CD14-positive monocyte (primary cell): ENCODE measurements around the gene ZFHX3. TPM values are rescaled to one million over a fixed set of nuclear protein-coding genes. Genes with fewer than 3 reads are reported as not detected.

Source experiments
- DNase-seq, 3 donors: peaks; one replicate each; pipeline ENCODE4 v3.0.0-alpha.2; 2011 to 2022
- H2AFZ ChIP-seq: 2 replicates; pipeline ENCODE4 v1.6.0; 2012; ENCODE audit warnings: mild to moderate bottlenecking, low read depth, low read length, inconsistent platforms; ENCODE audit not compliant: insufficient read depth, poor library complexity, severe bottlenecking
- H3K27ac ChIP-seq, 2 donors: 1 replicate in 1 of 2; 2 replicates in 1 of 2; pipeline ENCODE4 v1.5.1; 2012 to 2013; ENCODE audit warnings: low read length in 2 of 2, control low read depth in 1 of 2, inconsistent platforms in 1 of 2, low read depth in 1 of 2, mild to moderate bottlenecking in 1 of 2
- H3K27me3 ChIP-seq, 2 donors: one replicate each; pipeline versions ENCODE4 v1.6.0 to v1.6.1; 2011 to 2013; ENCODE audit warnings: low read length in 2 of 2; ENCODE audit not compliant: control insufficient read depth in 2 of 2, insufficient read depth in 2 of 2
- H3K36me3 ChIP-seq, 2 donors: replicated peaks in 1 of 2; 1 replicate in 1 of 2; 2 replicates in 1 of 2; pipeline versions ENCODE4 v1.5.1 to v1.6.1; 2012 to 2013; ENCODE audit warnings: low read length in 2 of 2, control low read depth in 1 of 2, inconsistent platforms in 1 of 2, mild to moderate bottlenecking in 1 of 2; ENCODE audit not compliant: insufficient read depth in 2 of 2, control insufficient read depth in 1 of 2
- H3K4me1 ChIP-seq, 2 donors: 1 replicate in 1 of 2; 2 replicates in 1 of 2; pipeline versions ENCODE4 v1.5.1 to v1.6.1; 2012 to 2013; ENCODE audit warnings: low read length in 2 of 2, control low read depth in 1 of 2, inconsistent platforms in 1 of 2, mild to moderate bottlenecking in 1 of 2, moderate library complexity in 1 of 2; ENCODE audit not compliant: insufficient read depth in 2 of 2, control insufficient read depth in 1 of 2
- H3K4me2 ChIP-seq: replicated peaks from 2 replicates; pipeline ENCODE3; 2012; ENCODE audit warnings: low read length, moderate library complexity, mild to moderate bottlenecking; ENCODE audit not compliant: poor library complexity, severe bottlenecking; ENCODE audit errors: extremely low read depth
- H3K4me3 ChIP-seq, 3 experiments: fragments of 200-600 bp in 1 of 3; sonication (generic) in 1 of 3; replicated peaks in 1 of 3; 1 replicate in 2 of 3; 2 replicates in 1 of 3; pipeline ENCODE4 v1.5.1; 2011 to 2013; ENCODE audit warnings: low read length in 3 of 3, mild to moderate bottlenecking in 3 of 3, control low read depth in 2 of 3, low read depth in 2 of 3, inconsistent platforms in 1 of 3, moderate library complexity in 1 of 3
- H3K79me2 ChIP-seq: 2 replicates; pipeline ENCODE4 v1.6.0; 2012; ENCODE audit warnings: mild to moderate bottlenecking, control low read depth, inconsistent platforms, low read length, moderate library complexity; ENCODE audit not compliant: insufficient read depth
- H3K9ac ChIP-seq: 2 replicates; pipeline ENCODE4 v1.6.0; 2017; ENCODE audit warnings: low read length, mild to moderate bottlenecking; ENCODE audit not compliant: insufficient read depth, poor library complexity, severe bottlenecking
- H3K9me3 ChIP-seq, 2 donors: replicated peaks in 1 of 2; 1 replicate in 1 of 2; 2 replicates in 1 of 2; pipeline versions ENCODE4 v1.5.1 to v1.6.1; 2012 to 2013; ENCODE audit warnings: low read length in 2 of 2, control low read depth in 1 of 2; ENCODE audit not compliant: control insufficient read depth in 1 of 2, insufficient read depth in 1 of 2
- H4K20me1 ChIP-seq: 2 replicates; pipeline ENCODE4 v1.6.0; 2012; ENCODE audit warnings: mild to moderate bottlenecking, low read length, control low read depth, moderate library complexity; ENCODE audit not compliant: insufficient read depth
- H3K27ac Mint-ChIP-seq, 7 donors: one replicate each; pipeline ENCODE4 v1.8.0; 2020; ENCODE audit warnings: mild to moderate bottlenecking in 7 of 7, mixed read lengths in 7 of 7, moderate library complexity in 6 of 7, inconsistent platforms in 2 of 7
- H3K27me3 Mint-ChIP-seq, 3 donors: one replicate each; pipeline ENCODE4 v1.8.0; 2021 to 2022; ENCODE audit warnings: low read depth in 3 of 3, mild to moderate bottlenecking in 3 of 3, mixed read lengths in 3 of 3, moderate library complexity in 3 of 3, inconsistent platforms in 1 of 3
- H3K36me3 Mint-ChIP-seq, 2 donors: one replicate each; pipeline ENCODE4 v1.8.0; 2020; ENCODE audit warnings: mixed read lengths in 2 of 2, inconsistent platforms in 1 of 2, mild to moderate bottlenecking in 1 of 2
- H3K4me1 Mint-ChIP-seq: one replicate; pipeline ENCODE4 v1.8.0; 2020; ENCODE audit warnings: mild to moderate bottlenecking, mixed read lengths
- H3K4me3 Mint-ChIP-seq, 2 donors: one replicate each; pipeline ENCODE4 v1.8.0; 2020; ENCODE audit warnings: mild to moderate bottlenecking in 2 of 2, mixed read lengths in 2 of 2, moderate library complexity in 1 of 2
- H3K9me3 Mint-ChIP-seq, 7 donors: one replicate each; pipeline ENCODE4 v1.8.0; 2020 to 2022; ENCODE audit warnings: mixed read lengths in 7 of 7, mild to moderate bottlenecking in 6 of 7, moderate library complexity in 6 of 7, inconsistent platforms in 2 of 7
- WGBS: methylation state at CpG from one replicate; pipeline ENCODE4 v1.1.5; 2013; ENCODE audit warnings: missing lambda C conversion rate; ENCODE audit not compliant: insufficient coverage; 5-methylcytosine and 5-hydroxymethylcytosine counted together
- intact Hi-C, 2 donors: fragments of 100-400 bp; cut with micrococcal nuclease; formaldehyde crosslinking; loops; one replicate each; pipeline versions ENCODE4 v1.15.0 to v1.15.1; 2023
- polyA plus RNA-seq, 3 donors: library from polyadenylated mRNA; depleted of rRNA in 1 of 3; unstranded in 2 of 3; stranded (reverse) in 1 of 3; fragments of 300-500 nt in 2 of 3; fragments of >200 nt in 1 of 3; fragmentation: Illumina TruSeq in 2 of 3; gene quantifications; 1 replicate in 2 of 3; 2 replicates in 1 of 3; pipeline ENCODE4 v1.2.3, GENCODE V29; 2012 to 2021
- TF ChIP-seq, protein P1 (sequence below): fragments of 200-600 bp; IDR thresholded peaks from one replicate; pipeline ENCODE4 v1.8.0; 2022; ENCODE audit warnings: antibody characterized with exemption, mild to moderate bottlenecking

ZFHX3 gene
- polyA plus RNA-seq, 3 donors = 0.42 to 4.2 (median 0.43) TPM

DNA sequence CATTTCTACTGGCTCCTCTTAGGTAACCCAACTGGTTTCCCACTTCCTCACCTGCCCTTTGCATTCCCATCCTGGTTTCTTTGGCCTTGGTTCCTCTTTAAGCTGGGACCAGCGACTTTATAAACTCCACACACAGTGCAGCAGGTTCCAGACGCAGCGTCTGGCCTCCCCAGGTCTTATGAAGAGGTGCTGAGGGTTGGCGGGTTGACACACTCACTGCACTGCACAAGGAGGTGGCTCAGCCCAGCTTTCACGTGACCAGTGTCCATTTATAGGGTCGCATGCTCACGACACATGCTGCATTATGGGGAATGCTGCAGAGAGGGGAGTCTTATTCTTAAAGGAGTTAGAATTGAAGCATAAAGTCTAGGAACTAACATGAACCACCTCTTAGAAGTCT is 70.8 kb downstream of the ZFHX3 start:
- peaks cover 2 to 9% of the 10 kb centered on the region in 2 donors for H3K36me3 Mint-ChIP-seq
- no CpG with 5 or more reads among the region's 7 CpGs for WGBS
- TF ChIP-seq, protein P1, sequence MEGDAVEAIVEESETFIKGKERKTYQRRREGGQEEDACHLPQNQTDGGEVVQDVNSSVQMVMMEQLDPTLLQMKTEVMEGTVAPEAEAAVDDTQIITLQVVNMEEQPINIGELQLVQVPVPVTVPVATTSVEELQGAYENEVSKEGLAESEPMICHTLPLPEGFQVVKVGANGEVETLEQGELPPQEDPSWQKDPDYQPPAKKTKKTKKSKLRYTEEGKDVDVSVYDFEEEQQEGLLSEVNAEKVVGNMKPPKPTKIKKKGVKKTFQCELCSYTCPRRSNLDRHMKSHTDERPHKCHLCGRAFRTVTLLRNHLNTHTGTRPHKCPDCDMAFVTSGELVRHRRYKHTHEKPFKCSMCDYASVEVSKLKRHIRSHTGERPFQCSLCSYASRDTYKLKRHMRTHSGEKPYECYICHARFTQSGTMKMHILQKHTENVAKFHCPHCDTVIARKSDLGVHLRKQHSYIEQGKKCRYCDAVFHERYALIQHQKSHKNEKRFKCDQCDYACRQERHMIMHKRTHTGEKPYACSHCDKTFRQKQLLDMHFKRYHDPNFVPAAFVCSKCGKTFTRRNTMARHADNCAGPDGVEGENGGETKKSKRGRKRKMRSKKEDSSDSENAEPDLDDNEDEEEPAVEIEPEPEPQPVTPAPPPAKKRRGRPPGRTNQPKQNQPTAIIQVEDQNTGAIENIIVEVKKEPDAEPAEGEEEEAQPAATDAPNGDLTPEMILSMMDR = no peak
- peak overlapping the region; percentile 15 for H3K4me2 ChIP-seq
- H3K79me2 ChIP-seq = no peaks in the 10 kb centered on the region
- H3K9me3 Mint-ChIP-seq = no peaks in the 10 kb centered on the region
- peak overlapping the region in 1 of 3 experiments; percentile 22 for H3K4me3 ChIP-seq
- peaks cover 30 to 32% of the 10 kb centered on the region in 2 donors for H3K4me1 ChIP-seq
- no peak overlapping the region for H3K9ac ChIP-seq
- intact Hi-C loops = loop anchor here in 1 of 2 donors (5.0 to 10.0 kb wide), 4 partner anchors 35 to 218 kb away; partner anchors contain the start of gene ZFHX3
- H2AFZ ChIP-seq = no peak overlapping the region
- H3K27me3 Mint-ChIP-seq = peaks cover 0 to 3% (median 3%) of the 10 kb centered on the region in 3 donors
- no peaks in the 10 kb centered on the region for H3K9me3 ChIP-seq
- peaks cover 82% of the 10 kb centered on the region for H4K20me1 ChIP-seq
- peak overlapping the region in 1 of 2 donors; percentile 28 for H3K4me3 Mint-ChIP-seq
- H3K27ac Mint-ChIP-seq = peak overlapping the region; percentile 76 to 93 (median 88)
- H3K27me3 ChIP-seq = no peaks in the 10 kb centered on the region
- DNase-seq = peak in 2 of 3 donors; percentile 20 to 28
- peak overlapping the region; percentile 34 to 63 for H3K27ac ChIP-seq
- H3K4me1 Mint-ChIP-seq = peaks cover 33% of the 10 kb centered on the region
- H3K36me3 ChIP-seq = no peaks in the 10 kb centered on the region

DNA sequence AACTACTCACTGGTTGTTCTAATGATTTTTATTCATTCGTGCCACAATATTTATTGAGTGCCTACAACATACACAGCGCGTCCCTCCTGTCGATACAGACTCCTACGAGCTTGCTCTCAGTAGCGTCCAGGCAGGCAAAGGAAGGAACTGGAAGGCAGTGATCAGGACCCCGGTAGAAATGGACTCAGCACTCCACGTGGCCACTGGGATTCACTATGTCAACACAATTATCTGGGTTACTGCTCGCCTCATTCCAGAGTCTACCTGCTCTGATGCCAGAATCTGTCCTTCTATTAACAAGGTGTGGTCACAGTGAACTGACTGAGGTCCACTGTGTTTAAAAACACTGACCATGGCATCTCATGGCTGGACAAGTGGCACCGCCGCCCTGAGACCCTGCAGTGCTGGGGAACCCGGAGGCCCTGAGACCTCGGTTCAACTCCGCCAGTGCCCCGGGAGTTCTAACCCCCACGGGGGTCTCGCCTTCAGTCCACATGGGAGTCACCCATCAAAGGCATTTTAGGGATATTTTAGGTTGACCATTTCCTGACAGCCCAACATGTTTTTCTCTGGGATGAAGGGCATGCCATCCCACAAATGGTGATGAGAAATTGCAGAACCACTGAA is 71.4 kb downstream of the ZFHX3 start:
- H3K4me3 Mint-ChIP-seq = no peak overlapping the region
- 97% methylated on average over 12 of the region's 17 CpGs for WGBS
- peak overlapping the region in 1 of 3 experiments; percentile 22 for H3K4me3 ChIP-seq
- no peak overlapping the region for H3K9ac ChIP-seq
- H4K20me1 ChIP-seq = peaks cover 78% of the 10 kb centered on the region
- TF ChIP-seq, protein P1 = no peak
- H3K4me2 ChIP-seq = peak overlapping the region; percentile 15
- H3K36me3 Mint-ChIP-seq = peaks cover 3 to 9% of the 10 kb centered on the region in 2 donors
- H3K9me3 Mint-ChIP-seq = no peaks in the 10 kb centered on the region
- peaks cover 33% of the 10 kb centered on the region for H3K4me1 Mint-ChIP-seq
- no peaks in the 10 kb centered on the region for H3K9me3 ChIP-seq
- peaks cover 30 to 32% of the 10 kb centered on the region in 2 donors for H3K4me1 ChIP-seq
- DNase-seq = no peak
- no peak overlapping the region for H2AFZ ChIP-seq
- no peaks in the 10 kb centered on the region for H3K36me3 ChIP-seq
- no peaks in the 10 kb centered on the region for H3K79me2 ChIP-seq
- H3K27me3 Mint-ChIP-seq = peaks cover 0 to 3% (median 3%) of the 10 kb centered on the region in 3 donors
- H3K27ac ChIP-seq = peak overlapping the region in 1 of 2 donors; percentile 63
- intact Hi-C loops = loop anchor here in 1 of 2 donors (5.0 to 10.0 kb wide), 4 partner anchors 34 to 218 kb away; partner anchors contain the start of gene ZFHX3
- H3K27ac Mint-ChIP-seq = peak overlapping the region in 6 of 7 donors; percentile 76 to 93 (median 90)
- H3K27me3 ChIP-seq = no peaks in the 10 kb centered on the region
